ENCODE measurements around the gene FBXW9.
"Not testable (repeated sequence)": the region's sequence is repeated elsewhere in the genome, so short reads cannot be mapped to it uniquely, and the experiment has no call there.

FBXW9 gene

GRCh38 chr19:12696366-12697335, at the start of gene FBXW9:
TSS of gene FBXW9 (minus strand) at chr19:12696631. CDS start at chr19:12696581, 50 bp downstream.
- ATAC-seq (peak; percentile 89), DNase-seq (peak; percentile 98)

- DNase-seq, result no peak
- no peak for ATAC-seq
Observed at GRCh38 chr19:12745166-12745897, 48.9 kb upstream of the FBXW9 start.

- DNase-seq (no peak), ATAC-seq (no peak)
Observed at GRCh38 chr19:12737835-12738351, 41.5 kb upstream of the FBXW9 start.

- peak; percentile 83 for DNase-seq
- peak; percentile 85 for ATAC-seq
Observed at GRCh38 chr19:12736995-12737834, 40.8 kb upstream of the FBXW9 start, which contains the start of gene GET3. TSS of gene GET3 (plus strand) at chr19:12737497. CDS start at chr19:12737506, 9 bp downstream.

- DNase-seq, result peak; percentile 60
- no peak for ATAC-seq
Observed at GRCh38 chr19:12733369-12734214, 37.2 kb upstream of the FBXW9 start.

- DNase-seq, result no peak
- ATAC-seq, result no peak
Observed at GRCh38 chr19:12731337-12731736, 34.9 kb upstream of the FBXW9 start.

GRCh38 chr19:12730064-12730463, 33.6 kb upstream of the FBXW9 start:
- ATAC-seq (no peak), DNase-seq (no peak)

- DNase-seq (no peak), ATAC-seq (no peak)
Observed at GRCh38 chr19:12727745-12728433, 31.5 kb upstream of the FBXW9 start.

GRCh38 chr19:12726988-12727316, 30.5 kb upstream of the FBXW9 start:
- no peak for DNase-seq
- no peak for ATAC-seq

- DNase-seq, result not testable (repeated sequence)
Observed at GRCh38 chr19:12725612-12726011, 29.2 kb upstream of the FBXW9 start.

GRCh38 chr19:12723641-12724426, 27.4 kb upstream of the FBXW9 start, which contains the start of gene TNPO2:
TSS of gene TNPO2 (minus strand) at chr19:12723932. CDS start at chr19:12720977, 2,955 bp downstream.
- peak; percentile 80 for DNase-seq
- ATAC-seq, result peak; percentile 55

More at GRCh38 chr19:12725612-12726011, 29.2 kb upstream of the FBXW9 start:
- not testable (repeated sequence) for ATAC-seq

- no peak for ATAC-seq
- no peak for DNase-seq
Observed at GRCh38 chr19:12723381-12723640, 26.9 kb upstream of the FBXW9 start.

GRCh38 chr19:12722566-12723380, 26.3 kb upstream of the FBXW9 start:
- ATAC-seq (peak; percentile 88), DNase-seq (peak; percentile 93)

GRCh38 chr19:12721656-12722565, 25.5 kb upstream of the FBXW9 start:
- DNase-seq (peak; percentile 62), ATAC-seq (peak; percentile 34)

GRCh38 chr19:12720851-12721655, 24.6 kb upstream of the FBXW9 start:
- ATAC-seq (no peak), DNase-seq (no peak)

GRCh38 chr19:12720296-12720695, 23.9 kb upstream of the FBXW9 start:
- DNase-seq (no peak), ATAC-seq (no peak)

- ATAC-seq (no peak), DNase-seq (no peak)
Observed at GRCh38 chr19:12715929-12716328, 19.5 kb upstream of the FBXW9 start.
